Spleen (tissue), 7 donors: ENCODE results near the gene KRT9.

Experiments used
- POLR2AphosphoS5 ChIP-seq, 3 donors: sonication (generic); formaldehyde crosslinking; IDR thresholded peaks; one replicate each; pipeline ENCODE4 v1.5.1; 2017; ENCODE audit warnings: antibody characterized with exemption in 3 of 3
- TF ChIP-seq, protein P1 (sequence below), 11 experiments: fragments of 200-600 bp in 7 of 11; fragments of 450-650 bp in 4 of 11; sonication (generic) in 4 of 11; IDR thresholded peaks in 8 of 11; conservative IDR thresholded peaks in 3 of 11; 1 replicate in 7 of 11; 2 replicates in 4 of 11; pipeline versions ENCODE4 v1.4.0 to v1.8.0; 2016 to 2021; ENCODE audit warnings: antibody characterized with exemption in 11 of 11, inconsistent platforms in 4 of 11, mild to moderate bottlenecking in 1 of 11
- donor health status: DM: no; HTN: no; CAD: no; lungs with moderate emphysema.
- donor health status: DM: no; HTN: no; CAD: no.
- donor health status: DM: no; HTN: no; CAD: no.

DNA sequence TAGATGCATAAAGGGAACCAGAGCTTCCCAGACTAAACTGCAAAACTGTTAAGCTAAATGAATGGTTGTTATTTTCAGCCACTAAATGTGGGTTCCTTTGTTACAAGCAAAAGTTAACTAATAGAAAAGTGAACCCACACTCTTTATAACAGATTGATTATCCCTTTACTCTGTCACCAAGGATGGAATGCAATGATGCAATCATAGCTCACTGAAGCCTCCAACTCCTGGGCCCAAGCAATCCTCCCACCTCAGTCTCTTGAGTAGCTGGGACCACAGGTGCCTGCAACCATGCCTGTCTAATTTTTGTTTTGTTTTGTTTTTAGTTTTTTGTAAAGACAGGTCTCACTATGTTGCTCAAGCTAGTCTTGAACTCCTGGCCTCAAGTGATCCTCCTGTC lies 6.5 kb downstream of the KRT9 start:
- TF ChIP-seq, protein P1, sequence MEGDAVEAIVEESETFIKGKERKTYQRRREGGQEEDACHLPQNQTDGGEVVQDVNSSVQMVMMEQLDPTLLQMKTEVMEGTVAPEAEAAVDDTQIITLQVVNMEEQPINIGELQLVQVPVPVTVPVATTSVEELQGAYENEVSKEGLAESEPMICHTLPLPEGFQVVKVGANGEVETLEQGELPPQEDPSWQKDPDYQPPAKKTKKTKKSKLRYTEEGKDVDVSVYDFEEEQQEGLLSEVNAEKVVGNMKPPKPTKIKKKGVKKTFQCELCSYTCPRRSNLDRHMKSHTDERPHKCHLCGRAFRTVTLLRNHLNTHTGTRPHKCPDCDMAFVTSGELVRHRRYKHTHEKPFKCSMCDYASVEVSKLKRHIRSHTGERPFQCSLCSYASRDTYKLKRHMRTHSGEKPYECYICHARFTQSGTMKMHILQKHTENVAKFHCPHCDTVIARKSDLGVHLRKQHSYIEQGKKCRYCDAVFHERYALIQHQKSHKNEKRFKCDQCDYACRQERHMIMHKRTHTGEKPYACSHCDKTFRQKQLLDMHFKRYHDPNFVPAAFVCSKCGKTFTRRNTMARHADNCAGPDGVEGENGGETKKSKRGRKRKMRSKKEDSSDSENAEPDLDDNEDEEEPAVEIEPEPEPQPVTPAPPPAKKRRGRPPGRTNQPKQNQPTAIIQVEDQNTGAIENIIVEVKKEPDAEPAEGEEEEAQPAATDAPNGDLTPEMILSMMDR (IDR thresholded peaks at IDR 0.05 in 8 of 11, conservative IDR thresholded peaks at IDR 0.05 in 3 of 11): no peak
- TF ChIP-seq POLR2AphosphoS5 (IDR thresholded peaks at IDR 0.05): no peak
